ENCODE data around the gene FNIP2.

DNA sequence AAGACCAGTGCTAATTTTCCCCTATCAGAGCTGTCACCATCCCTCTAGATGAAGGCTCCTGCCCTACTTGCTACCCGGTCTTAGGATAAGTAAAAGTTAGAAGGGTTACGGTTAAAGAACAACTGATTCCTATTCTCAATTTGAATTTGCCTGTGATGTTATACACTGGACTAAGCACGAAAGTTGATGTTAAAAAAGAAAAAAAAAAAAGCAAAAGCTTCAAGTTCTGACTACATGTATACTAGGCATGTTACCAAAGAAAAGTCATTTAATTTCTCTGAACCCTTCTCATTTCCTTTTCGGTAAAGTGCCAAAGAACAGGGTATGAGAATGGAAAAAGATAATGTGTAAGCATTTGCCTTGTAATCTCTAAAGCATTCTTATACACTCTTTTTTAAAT, 44.2 kb upstream of the FNIP2 start:
- TF ChIP-seq, protein P1, sequence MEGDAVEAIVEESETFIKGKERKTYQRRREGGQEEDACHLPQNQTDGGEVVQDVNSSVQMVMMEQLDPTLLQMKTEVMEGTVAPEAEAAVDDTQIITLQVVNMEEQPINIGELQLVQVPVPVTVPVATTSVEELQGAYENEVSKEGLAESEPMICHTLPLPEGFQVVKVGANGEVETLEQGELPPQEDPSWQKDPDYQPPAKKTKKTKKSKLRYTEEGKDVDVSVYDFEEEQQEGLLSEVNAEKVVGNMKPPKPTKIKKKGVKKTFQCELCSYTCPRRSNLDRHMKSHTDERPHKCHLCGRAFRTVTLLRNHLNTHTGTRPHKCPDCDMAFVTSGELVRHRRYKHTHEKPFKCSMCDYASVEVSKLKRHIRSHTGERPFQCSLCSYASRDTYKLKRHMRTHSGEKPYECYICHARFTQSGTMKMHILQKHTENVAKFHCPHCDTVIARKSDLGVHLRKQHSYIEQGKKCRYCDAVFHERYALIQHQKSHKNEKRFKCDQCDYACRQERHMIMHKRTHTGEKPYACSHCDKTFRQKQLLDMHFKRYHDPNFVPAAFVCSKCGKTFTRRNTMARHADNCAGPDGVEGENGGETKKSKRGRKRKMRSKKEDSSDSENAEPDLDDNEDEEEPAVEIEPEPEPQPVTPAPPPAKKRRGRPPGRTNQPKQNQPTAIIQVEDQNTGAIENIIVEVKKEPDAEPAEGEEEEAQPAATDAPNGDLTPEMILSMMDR (IDR thresholded peaks at IDR 0.05; ENCODE audit: borderline replicate concordance, extremely low read depth, low read length, poor library complexity, severe bottlenecking): no peak
- no peak for TF ChIP-seq EZH2 (IDR thresholded peaks at IDR 0.05; ENCODE audit: borderline replicate concordance, low read depth, low read length, severe bottlenecking)
